Endometrial microvascular endothelial cells (primary cell): Measurements from ENCODE around the gene ASCC2. TPM values are rescaled to one million over a fixed set of nuclear protein-coding genes. Genes with fewer than 3 reads are reported as not detected.

Experiments used
- in situ Hi-C: cut with HindIII; loops from 2 replicates; pipeline ENCODE4 v1.10.0; 2017; ENCODE audit warnings: low sequenced_read_pairs, low pct_unique_long_range_greater_than_20kb; ENCODE audit errors: inconsistent ontology term
- total RNA-seq: library from RNA; depleted of rRNA; stranded (reverse); fragments of >200 nt; gene quantifications from one replicate; pipeline ENCODE4 v1.2.3, GENCODE V29; 2015; ENCODE audit errors: inconsistent ontology term

ASCC2 gene
- total RNA-seq, 1 donor from 2014 or later = 40.9 TPM

GRCh38 chr22:29825578-29825977 lies 12.5 kb downstream of the ASCC2 start:
- in situ Hi-C loops = no loop called here

GRCh38 chr22:29824677-29825076 lies 13.4 kb downstream of the ASCC2 start:
- in situ Hi-C loops = no loop called here

GRCh38 chr22:29821291-29822016 lies 16.6 kb downstream of the ASCC2 start:
- in situ Hi-C loops = no loop called here

GRCh38 chr22:29820961-29821290 lies 17.1 kb downstream of the ASCC2 start:
- in situ Hi-C loops = no loop called here

DNA sequence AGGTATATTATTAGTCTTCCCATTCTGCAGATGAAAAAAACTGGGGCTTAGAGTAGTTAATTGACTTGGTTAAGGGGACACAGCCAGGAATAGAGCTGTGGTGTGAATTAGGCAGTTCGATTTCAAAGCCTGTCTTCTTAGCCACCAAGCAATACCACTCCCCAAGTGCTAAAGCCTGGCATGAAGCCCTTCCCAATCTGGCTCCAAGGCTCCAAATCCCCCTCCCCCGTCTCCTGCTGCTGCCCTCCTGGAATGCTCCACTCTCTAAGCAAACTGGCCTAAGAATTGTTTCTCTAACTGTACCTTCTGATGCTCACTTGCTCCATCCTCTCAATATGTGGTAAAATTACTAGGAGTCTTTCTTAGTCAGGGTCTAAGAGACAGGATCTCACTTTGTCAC lies 18.6 kb downstream of the ASCC2 start:
- in situ Hi-C loops = no loop called here

- in situ Hi-C loops = no loop called here
Observed at GRCh38 chr22:29817724-29818123, 20.4 kb downstream of the ASCC2 start.

DNA sequence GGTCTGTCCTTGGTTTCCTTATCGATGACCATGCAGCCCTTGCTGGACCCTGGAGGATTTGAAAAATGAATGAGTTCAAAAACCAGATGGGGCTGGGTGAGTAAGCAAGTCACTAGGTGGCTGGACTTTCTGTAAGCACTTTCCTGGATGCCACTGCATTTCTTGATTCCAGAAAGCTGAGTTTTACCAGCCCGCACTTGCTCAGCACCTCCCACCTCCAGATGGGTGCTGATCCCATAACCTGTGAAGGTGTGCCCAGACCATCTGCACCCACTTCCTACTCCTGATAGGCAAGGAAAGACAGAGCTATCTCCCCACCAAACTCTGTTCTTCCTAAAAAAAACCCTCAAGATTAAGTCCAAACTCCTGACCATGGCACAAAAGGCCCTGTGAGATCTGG lies 21.1 kb downstream of the ASCC2 start:
- in situ Hi-C loops = no loop called here

- in situ Hi-C loops = no loop called here
Observed at GRCh38 chr22:29816539-29816938, 21.5 kb downstream of the ASCC2 start.

DNA sequence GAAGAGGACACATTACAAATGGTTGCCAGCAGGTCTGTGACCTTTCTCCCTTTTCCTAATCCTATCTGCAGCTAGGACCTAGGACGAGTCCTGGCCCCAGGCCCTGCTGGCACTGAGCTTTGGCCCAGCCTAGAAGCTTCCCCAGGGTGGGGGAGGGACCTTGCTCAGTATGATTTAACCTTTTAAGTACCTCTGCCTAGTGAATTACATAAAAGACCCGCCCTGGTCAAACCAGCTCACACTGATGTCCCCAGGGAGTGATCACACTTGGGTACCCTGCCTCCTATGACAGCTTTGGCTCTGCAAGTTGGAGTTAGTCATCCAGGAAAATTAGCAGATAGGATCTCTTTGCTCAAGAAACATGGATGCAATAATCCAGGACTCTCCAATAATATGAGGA lies 21.9 kb downstream of the ASCC2 start:
- in situ Hi-C loops = no loop called here

- in situ Hi-C loops = no loop called here
Observed at GRCh38 chr22:29815580-29815979, 22.5 kb downstream of the ASCC2 start.

- in situ Hi-C loops = no loop called here
Observed at GRCh38 chr22:29814003-29814402, 24.1 kb downstream of the ASCC2 start.

DNA sequence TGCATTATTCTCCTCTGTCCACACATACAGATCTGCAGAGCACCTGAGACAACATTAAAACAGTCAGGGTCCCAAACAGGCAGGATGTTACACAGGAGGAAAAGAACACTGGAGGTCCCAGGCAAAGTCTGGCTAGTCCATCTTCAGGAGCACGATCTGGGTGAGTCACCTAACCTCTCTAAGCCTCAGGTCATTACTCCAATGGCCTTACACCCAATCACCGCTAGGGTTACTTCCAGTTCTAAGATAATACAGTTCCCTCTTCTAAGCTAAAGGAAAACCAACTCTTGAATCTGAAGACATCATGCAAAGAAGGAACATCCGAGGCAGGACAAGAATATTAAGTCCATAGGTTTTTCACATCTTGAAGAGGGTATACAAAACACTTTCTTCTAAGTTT lies 24.5 kb downstream of the ASCC2 start:
- in situ Hi-C loops = no loop called here

DNA sequence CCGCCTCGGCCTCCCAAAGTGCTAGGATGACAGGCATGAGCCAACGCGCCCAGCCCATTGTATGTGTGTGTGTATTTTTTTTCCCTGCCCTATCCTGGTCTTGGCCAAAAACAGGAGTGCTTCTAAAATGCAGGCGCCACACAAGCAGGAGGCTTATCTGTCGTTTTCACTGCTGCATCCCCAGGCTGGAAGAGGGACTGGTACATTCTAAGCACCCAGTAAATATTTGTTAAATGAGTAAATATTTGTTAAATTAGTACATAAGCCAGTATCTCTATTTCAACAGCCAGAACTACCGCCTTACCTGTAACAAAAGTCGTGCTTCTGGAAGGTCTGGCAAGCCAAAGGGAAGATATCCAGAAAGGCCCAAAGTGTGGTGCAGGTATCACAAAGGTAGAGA lies 24.9 kb downstream of the ASCC2 start:
- in situ Hi-C loops = no loop called here

GRCh38 chr22:29811377-29811776 lies 26.7 kb downstream of the ASCC2 start:
- in situ Hi-C loops = no loop called here

DNA sequence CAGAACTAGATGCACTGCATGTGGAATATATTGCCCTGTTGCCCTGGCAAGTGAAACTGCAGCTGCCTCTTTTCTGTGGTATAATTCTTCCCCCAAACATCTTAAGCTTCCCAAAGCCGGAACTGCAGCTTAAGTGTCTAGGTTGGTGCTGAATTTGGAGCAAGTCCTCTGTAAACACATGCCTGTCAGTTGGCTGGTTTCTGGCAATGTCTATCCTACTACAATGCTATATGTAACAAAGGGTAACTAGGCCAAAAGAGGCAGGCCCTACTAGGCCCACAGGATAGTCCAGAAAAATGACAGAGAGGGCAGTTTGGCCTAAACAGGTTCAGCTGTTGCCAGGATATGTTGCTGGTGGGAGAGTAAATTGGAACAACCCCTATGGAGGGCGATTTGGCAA lies 27.9 kb downstream of the ASCC2 start:
- in situ Hi-C loops = no loop called here

GRCh38 chr22:29806196-29806595 lies 31.9 kb downstream of the ASCC2 start:
- in situ Hi-C loops = no loop called here

- in situ Hi-C loops = no loop called here
Observed at GRCh38 chr22:29804985-29805384, 33.1 kb downstream of the ASCC2 start.

DNA sequence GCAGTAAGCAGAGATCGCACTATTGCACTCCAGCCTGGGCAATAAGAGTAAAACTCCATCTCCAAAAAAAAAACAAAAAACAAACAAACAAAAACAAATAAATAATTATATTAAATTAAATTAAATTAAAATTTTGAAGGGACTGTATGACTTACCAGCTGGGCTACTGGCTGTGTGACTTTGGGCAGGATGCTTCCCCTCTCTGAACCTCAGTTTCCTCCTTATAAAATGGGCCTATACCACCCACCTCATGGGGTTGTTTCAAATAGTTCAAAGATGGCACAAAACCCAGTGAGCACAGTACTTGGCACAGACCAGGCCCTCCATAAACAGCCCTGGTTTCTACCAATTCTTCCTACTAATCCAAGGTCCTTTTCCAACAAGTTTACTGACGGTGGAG lies 34.9 kb downstream of the ASCC2 start:
- in situ Hi-C loops = no loop called here

DNA sequence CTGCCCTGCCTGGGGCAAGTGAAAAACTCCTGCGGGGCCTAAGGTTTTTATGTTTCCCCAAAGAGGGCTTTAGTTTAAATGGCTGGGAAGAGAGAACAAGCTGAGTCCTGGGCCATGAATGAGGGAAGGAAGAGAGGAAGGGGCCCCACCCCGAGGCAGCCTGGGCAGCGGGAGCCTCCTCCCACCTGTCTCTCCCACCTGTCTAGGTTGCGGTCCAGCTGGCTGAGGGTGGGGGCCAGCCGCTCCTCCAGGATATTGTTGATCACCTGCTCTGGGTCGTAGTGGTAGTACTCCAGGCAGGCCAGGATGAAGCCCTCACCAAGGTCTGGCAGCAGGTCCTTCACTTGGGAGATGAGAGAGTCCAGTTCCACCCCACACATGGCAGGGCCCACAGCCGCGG lies 36.3 kb downstream of the ASCC2 start:
- in situ Hi-C loops = no loop called here

GRCh38 chr22:29801153-29801552 lies 36.9 kb downstream of the ASCC2 start:
- in situ Hi-C loops = no loop called here

GRCh38 chr22:29799217-29799680 lies 38.8 kb downstream of the ASCC2 start:
- in situ Hi-C loops = loop anchor here (25.0 kb wide), 1 partner anchor 188 kb away; no protein-coding TSS in a partner anchor
